Omental fat pad (tissue), 4 donors: Measurements from ENCODE around the gene NFIA. TPM values are rescaled to one million over a fixed set of nuclear protein-coding genes. Genes with fewer than 3 reads are reported as not detected.

ENCODE experiments used
- ATAC-seq: fragments of 150-250 bp; one replicate; pipeline ENCODE4 v1.9.1; 2016; ENCODE audit warnings: mild to moderate bottlenecking, moderate library complexity; ENCODE audit not compliant: low FRiP score
- DNase-seq: peaks from one replicate; pipeline ENCODE4 v3.0.0-alpha.2; 2019; ENCODE audit warnings: low spot score
- total RNA-seq, 4 donors: library from RNA; depleted of rRNA; stranded (reverse); fragments of >200 nt; gene quantifications; one replicate each; pipeline ENCODE4 v1.1.0, GENCODE V29; 2016
- TF ChIP-seq, protein P1 (sequence below), 3 donors: fragments of 450-650 bp; IDR thresholded peaks; one replicate each; pipeline ENCODE4 v1.5.1; 2016 to 2017; ENCODE audit warnings: antibody characterized with exemption in 3 of 3, mild to moderate bottlenecking in 3 of 3, moderate library complexity in 2 of 3

NFIA gene
- total RNA-seq, 4 donors from 2014 or later = 61.1 to 159 (median 77.5) TPM

DNA sequence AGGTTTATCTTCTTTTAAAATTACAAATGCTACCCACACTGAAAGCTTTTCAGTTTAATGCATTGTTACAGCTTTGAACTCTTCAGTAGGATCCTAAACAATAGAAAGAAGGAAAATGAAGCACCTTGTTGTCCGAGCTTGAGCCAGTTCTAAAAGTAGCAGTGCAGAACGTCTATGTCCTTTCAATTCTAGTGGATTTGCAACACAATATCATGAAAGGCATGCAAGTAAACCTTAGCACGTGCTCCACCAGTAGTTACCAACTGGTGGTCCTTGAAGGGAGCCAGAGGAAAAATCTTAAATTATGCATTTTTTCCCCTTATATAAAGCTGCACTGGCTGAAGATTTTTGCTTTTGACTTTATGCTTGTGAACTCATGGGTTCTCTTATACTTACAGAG is 208.2 kb downstream of the NFIA start:
- TF ChIP-seq, protein P1, sequence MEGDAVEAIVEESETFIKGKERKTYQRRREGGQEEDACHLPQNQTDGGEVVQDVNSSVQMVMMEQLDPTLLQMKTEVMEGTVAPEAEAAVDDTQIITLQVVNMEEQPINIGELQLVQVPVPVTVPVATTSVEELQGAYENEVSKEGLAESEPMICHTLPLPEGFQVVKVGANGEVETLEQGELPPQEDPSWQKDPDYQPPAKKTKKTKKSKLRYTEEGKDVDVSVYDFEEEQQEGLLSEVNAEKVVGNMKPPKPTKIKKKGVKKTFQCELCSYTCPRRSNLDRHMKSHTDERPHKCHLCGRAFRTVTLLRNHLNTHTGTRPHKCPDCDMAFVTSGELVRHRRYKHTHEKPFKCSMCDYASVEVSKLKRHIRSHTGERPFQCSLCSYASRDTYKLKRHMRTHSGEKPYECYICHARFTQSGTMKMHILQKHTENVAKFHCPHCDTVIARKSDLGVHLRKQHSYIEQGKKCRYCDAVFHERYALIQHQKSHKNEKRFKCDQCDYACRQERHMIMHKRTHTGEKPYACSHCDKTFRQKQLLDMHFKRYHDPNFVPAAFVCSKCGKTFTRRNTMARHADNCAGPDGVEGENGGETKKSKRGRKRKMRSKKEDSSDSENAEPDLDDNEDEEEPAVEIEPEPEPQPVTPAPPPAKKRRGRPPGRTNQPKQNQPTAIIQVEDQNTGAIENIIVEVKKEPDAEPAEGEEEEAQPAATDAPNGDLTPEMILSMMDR (IDR thresholded peaks at IDR 0.05) = no peak
- ATAC-seq (no peak), DNase-seq (no peak)

DNA sequence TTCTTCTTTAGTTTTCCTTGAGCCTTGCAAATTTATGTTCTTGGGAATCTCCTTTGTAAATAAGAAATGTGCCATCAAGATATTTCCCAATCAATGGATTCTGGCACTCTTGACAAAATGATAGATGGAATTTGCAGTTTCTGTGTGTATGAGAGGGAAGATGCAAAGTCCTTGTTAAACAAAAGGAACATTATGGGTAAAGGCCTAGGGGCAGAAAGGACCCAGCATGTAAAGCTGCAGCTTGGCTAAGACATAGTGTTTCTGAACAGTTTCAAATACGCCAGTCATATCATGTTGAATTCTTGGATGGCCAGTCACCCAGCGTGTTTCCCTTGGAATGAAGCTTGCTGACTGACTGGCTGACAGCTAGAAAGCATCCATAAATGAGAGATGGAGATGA is 210.8 kb downstream of the NFIA start:
- ATAC-seq (no peak), DNase-seq (no peak)
- TF ChIP-seq, protein P1 (IDR thresholded peaks at IDR 0.05) = no peak

DNA sequence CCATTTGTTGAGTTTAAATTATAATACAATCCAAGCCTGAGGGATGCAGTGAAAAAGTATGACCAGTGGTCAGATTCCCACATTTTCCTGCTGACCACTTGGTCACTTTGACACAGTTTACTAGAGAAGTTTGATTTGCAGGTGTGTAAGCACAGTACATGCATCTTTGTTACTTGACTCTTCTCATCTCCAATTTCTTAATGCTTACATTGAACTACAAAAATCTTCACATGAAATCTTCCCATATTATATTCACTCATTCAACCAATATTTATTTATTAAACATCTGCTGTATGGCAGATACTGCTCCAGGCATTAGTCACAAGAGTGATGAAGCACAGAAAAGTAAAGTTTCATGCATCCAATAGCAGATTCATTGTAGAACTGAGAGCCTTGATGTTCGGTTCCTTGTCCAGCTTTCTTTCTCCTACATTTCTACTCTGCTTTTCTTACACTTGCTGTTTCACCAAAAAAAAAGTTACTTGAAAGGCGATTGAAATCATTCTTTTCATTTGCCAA is 211.7 kb downstream of the NFIA start:
- DNase-seq = no peak
- TF ChIP-seq, protein P1 (IDR thresholded peaks at IDR 0.05) = no peak
- ATAC-seq = no peak

DNA sequence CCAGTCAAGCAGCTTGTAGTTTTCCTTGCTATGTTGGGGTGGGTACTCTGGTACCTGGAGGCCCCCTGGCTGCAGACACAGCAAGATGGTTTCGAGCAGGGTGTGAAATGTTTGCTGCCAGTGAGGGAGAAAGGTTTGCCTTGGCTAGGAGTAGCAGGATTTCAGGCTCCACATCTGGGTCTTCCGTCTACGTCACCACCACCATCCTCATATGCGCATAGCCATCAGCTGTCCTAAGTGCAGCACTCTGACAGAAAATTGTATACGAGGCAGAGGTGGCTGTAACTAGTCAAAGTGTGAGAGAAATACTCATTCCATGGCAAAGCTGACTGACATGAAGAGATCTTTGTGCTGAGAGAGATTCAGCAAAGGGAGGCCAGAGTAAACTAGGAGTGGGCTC is 212.6 kb downstream of the NFIA start:
- no peak for DNase-seq
- ATAC-seq = no peak
- TF ChIP-seq, protein P1 (IDR thresholded peaks at IDR 0.05) = no peak

DNA sequence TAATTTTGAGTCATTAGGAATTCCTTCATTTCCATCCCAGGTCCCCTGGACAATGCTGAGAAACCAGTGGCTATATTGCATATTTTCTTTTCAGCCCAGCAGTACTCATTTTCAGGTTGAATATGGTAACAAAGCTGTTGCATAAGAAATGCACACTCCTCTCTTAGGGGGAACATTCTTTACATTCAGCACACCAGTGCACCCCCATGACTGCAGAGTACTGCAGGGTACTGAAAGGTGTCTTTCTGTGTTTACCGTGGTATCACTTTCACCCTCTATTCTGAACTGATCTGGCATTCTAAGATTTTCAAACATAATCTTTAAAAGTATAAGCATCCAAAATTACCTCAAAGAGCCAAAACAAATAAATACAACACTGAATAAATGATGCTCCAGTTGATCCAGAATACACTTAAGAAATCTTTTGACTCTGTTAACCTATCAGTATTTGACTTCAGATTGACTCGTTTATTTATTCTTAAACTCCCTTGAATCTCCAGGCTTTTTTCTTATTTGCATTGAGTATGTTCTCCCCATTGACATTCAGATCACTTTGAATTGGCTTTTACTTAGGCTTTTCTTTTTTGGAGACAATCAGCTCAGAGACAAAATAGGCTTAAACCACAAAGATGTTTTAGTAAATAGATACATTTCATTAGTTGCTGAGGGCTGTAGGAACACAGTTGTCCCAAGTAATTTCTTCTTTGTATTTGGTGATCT is 213.6 kb downstream of the NFIA start:
- TF ChIP-seq, protein P1 (IDR thresholded peaks at IDR 0.05) = no peak
- DNase-seq (no peak), ATAC-seq (no peak)

DNA sequence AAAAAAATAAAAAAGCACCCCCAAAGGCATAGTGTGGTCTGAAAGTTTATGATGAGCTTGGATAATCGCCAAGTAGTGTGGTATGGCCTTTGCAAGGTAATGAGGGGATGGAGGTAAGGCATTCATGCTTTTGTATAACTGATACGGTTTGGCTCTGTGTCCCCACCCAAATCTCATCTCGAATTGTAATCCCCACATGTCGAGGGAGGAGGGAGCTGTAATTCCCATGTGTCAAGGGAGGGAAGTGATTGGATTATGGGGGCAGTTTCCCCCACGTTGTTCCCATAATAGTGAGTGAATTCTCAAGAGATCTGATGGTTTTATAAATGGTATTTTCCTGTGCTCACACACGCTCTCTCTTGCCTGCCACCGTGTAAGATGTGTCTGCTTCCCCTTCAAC is 215.5 kb downstream of the NFIA start:
- no peak for ATAC-seq
- DNase-seq = no peak
- TF ChIP-seq, protein P1 (IDR thresholded peaks at IDR 0.05) = no peak

DNA sequence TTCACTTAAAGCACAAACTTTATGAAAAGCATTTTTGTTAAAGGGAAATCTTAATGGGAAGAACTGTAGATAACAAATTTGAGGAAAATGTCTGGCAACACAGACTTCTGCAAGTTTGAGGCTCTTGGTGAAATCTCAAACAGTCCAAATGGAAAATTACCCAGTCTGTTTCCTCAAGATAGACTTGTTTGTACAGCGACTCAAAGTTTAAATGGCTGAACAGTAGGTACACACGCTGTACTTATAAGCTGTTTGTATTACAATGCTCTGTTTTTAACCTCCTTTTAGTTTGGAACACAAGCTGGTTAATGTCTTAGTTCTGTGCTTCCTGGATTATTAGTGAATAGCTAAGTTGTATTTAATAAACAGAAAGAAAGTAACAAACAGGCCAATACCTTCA is 217.1 kb downstream of the NFIA start:
- ATAC-seq (no peak), DNase-seq (no peak)
- TF ChIP-seq, protein P1 (IDR thresholded peaks at IDR 0.05) = no peak
